Transverse colon (tissue), 4 donors: ENCODE data around the gene TMEM62. TPM values are rescaled to one million over a fixed set of nuclear protein-coding genes. Genes with fewer than 3 reads are reported as not detected.

Experiments used
- DNase-seq: peaks from one replicate; pipeline ENCODE4 v3.0.0-alpha.2; 2019
- H3K27ac ChIP-seq, 4 donors: fragments of 200-600 bp; sonication (generic); 2 replicates each; pipeline ENCODE4 v1.5.1; 2016 to 2018; ENCODE audit warnings: inconsistent platforms in 4 of 4
- H3K27me3 ChIP-seq: fragments of 200-600 bp; sonication (generic); 2 replicates; pipeline ENCODE4 v1.5.1; 2017; ENCODE audit warnings: inconsistent platforms
- H3K36me3 ChIP-seq, 4 donors: fragments of 200-600 bp; sonication (generic); 2 replicates each; pipeline ENCODE4 v1.5.1; 2017 to 2019; ENCODE audit warnings: inconsistent platforms in 4 of 4
- H3K4me1 ChIP-seq, 4 donors: fragments of 200-600 bp; sonication (generic); 2 replicates each; pipeline ENCODE4 v1.5.1; 2017 to 2020; ENCODE audit warnings: inconsistent platforms in 4 of 4
- H3K4me3 ChIP-seq, 4 donors: fragments of 200-600 bp; sonication (generic); 1 replicate in 1 of 4; 2 replicates in 3 of 4; pipeline versions ENCODE4 v1.5.1 to v1.6.1; 2017 to 2019; ENCODE audit warnings: inconsistent platforms in 4 of 4
- H3K9me3 ChIP-seq, 2 donors: fragments of 200-600 bp; sonication (generic); 2 replicates each; pipeline ENCODE4 v1.5.1; 2017 to 2019; ENCODE audit warnings: inconsistent platforms in 2 of 2
- CTCF ChIP-seq, 5 experiments: fragments of 200-600 bp in 3 of 5; fragments of 450-650 bp in 2 of 5; sonication (generic) in 3 of 5; IDR thresholded peaks; 1 replicate in 2 of 5; 2 replicates in 3 of 5; pipeline ENCODE4 v1.5.1; 2016 to 2017; ENCODE audit warnings: antibody characterized with exemption in 5 of 5, inconsistent platforms in 3 of 5, mild to moderate bottlenecking in 2 of 5, moderate library complexity in 1 of 5
- EP300 ChIP-seq: sonication (generic); formaldehyde crosslinking; IDR thresholded peaks from one replicate; pipeline ENCODE4 v1.6.1; 2017; ENCODE audit warnings: antibody characterized with exemption, low read depth
- POLR2A ChIP-seq: fragments of 450-650 bp; IDR thresholded peaks from one replicate; pipeline ENCODE4 v1.6.1; 2016; ENCODE audit warnings: antibody characterized with exemption, mild to moderate bottlenecking, moderate library complexity
- POLR2AphosphoS5 ChIP-seq, 3 donors: sonication (generic); formaldehyde crosslinking; IDR thresholded peaks; one replicate each; pipeline ENCODE4 v1.6.1; 2016; ENCODE audit warnings: antibody characterized with exemption in 3 of 3
- WGBS, 2 donors: methylation state at CpG; one replicate each; pipeline ENCODE4 v1.1.5; 2018; ENCODE audit warnings: low coverage in 1 of 2; 5-methylcytosine and 5-hydroxymethylcytosine counted together
- in situ Hi-C, 4 donors: fragments of 200-750 bp; cut with MboI; loops; one replicate each; pipeline versions ENCODE4 v1.15.0 to v1.15.1; 2017; ENCODE audit warnings: low sequenced_read_pairs in 3 of 4, low pct_ligation_motif_present in 1 of 4, low pct_unique_long_range_greater_than_20kb in 1 of 4
- intact Hi-C: fragments of 100-400 bp; cut with DNase I; formaldehyde crosslinking; loops from one replicate; pipeline ENCODE4 v1.15.1; 2023; ENCODE audit warnings: low total_unique reads
- total RNA-seq, 4 donors: library from RNA; depleted of rRNA; stranded (reverse); fragments of >200 nt; gene quantifications; one replicate each; pipeline ENCODE4 v1.1.0, GENCODE V29; 2016

Gene TMEM62
- total RNA-seq, 4 donors from 2014 or later = 21.3 to 367 (median 39.6) TPM

DNA sequence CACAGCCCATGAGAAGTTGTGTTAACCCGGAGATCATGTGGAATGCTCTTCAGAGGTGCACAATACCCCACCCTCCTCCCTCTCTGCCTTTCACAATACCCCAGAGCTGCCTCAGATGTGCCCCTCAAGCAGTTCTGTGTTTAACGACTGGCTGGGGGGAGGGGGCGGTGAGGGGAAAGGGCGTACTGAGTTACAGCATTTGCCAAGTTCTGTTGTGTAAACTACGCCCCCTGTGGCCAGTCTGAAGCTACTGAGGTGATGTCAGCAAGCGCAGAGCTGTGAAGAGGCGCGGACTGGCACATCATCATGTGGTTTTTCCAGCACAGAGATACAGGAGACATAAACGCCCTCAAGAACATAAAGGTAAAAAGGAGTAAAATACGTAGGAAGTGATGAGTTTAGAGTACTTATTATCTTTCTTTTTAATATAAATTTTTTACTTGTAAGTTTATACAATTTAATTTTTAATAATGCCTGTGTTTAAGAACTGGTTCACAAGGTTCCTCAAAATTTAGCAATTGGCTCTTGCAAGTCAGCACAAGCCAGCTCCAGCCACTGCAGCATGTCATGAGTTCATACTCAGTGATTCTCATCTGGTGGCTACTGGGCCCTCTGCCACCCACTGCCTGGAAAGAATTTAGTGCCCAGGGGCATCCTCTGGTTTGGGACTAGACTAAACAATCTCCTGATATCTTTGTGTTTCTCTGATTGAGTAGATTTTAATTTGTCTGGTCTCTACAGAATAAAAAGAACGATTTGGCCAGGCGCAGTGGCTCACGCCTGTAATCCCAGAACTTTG is 85.7 kb downstream of the TMEM62 start:
- intact Hi-C loops = no loop called here
- Histone ChIP-seq H3K27me3 (no peaks in the 10 kb centered on the region), H3K9me3 (no peaks in the 10 kb centered on the region), H3K27ac (no peak overlapping the region), H3K4me3 (no peak overlapping the region), H3K4me1 (no peaks in the 10 kb centered on the region), H3K36me3 (no peaks in the 10 kb centered on the region)
- in situ Hi-C loops = no loop called here
- TF ChIP-seq CTCF (IDR thresholded peaks at IDR 0.05) (no peak), POLR2A (no peak), EP300 (no peak), POLR2AphosphoS5 (IDR thresholded peaks at IDR 0.05) (no peak)
- 59 to 70% methylated on average over 6 to 13 of the region's 13 CpGs for WGBS, 2 donors
- DNase-seq = no peak

GRCh38 chr15:43219929-43220928 is 86.8 kb downstream of the TMEM62 start:
- DNase-seq = no peak
- intact Hi-C loops = loop anchor here (10.0 kb wide), 1 partner anchor 65 kb away; no protein-coding TSS in a partner anchor
- H3K4me1 ChIP-seq = no peaks in the 10 kb centered on the region
- no peaks in the 10 kb centered on the region for H3K9me3 ChIP-seq
- H3K36me3 ChIP-seq = no peaks in the 10 kb centered on the region
- TF ChIP-seq POLR2AphosphoS5 (IDR thresholded peaks at IDR 0.05) (no peak), POLR2A (no peak), CTCF (IDR thresholded peaks at IDR 0.05) (no peak), EP300 (no peak)
- H3K4me3 ChIP-seq = no peak overlapping the region
- WGBS, 2 donors = 88 to 96% methylated on average over 7 to 16 of the region's 16 CpGs
- no peak overlapping the region for H3K27ac ChIP-seq
- in situ Hi-C loops = no loop called here
- H3K27me3 ChIP-seq = no peaks in the 10 kb centered on the region

DNA sequence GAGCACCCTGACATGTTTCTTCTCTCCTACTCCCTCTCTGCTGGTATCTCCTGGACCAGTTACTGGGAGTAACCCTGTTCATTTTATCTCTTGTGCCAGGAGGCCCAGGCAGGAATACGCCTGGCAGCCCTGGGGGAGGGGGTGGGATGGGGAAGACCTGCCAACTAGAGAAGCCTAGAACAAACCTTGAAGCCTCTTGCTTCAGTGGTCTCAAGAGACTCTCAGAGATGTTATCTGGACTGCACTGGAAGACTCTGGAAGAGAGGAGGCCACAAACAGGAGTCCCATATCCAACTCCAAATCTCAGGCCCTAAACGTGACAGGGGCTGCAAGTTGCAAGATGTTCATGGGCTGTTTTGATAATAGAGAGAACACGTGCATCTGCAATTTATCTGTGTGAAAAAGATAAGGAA is 87.6 kb downstream of the TMEM62 start, which contains the start of gene EPB42:
Gene EPB42 (minus strand): TSS at position 28 of the 413 bp plus-strand sequence. CDS start 193 bp downstream, outside the sequence.
- TF ChIP-seq POLR2AphosphoS5 (IDR thresholded peaks at IDR 0.05) (no peak), EP300 (no peak), CTCF (IDR thresholded peaks at IDR 0.05) (no peak), POLR2A (no peak)
- H3K4me3 ChIP-seq = no peak within 1 kb of the TSS
- intact Hi-C loops (loop anchor here (10.0 kb wide), 1 partner anchor 64 kb away; no protein-coding TSS in a partner anchor), in situ Hi-C loops (no loop called here)
- no peak for DNase-seq
- no peaks in the 10 kb centered on the region for H3K4me1 ChIP-seq
- WGBS, 2 donors = 50 to 70% methylated on average over 2 to 3 of the region's 3 CpGs
- H3K27ac ChIP-seq = no peak within 1 kb of the TSS
- no peaks in the 10 kb centered on the region for H3K9me3 ChIP-seq
- H3K36me3 ChIP-seq = no peaks in the 10 kb centered on the region
- no peaks in the 10 kb centered on the region for H3K27me3 ChIP-seq

- in situ Hi-C loops = no loop called here
These were observed 88.0 kb downstream of the TMEM62 start for GRCh38 chr15:43221422-43221821.

More at GRCh38 chr15:43221422-43221821, 88.0 kb downstream of the TMEM62 start:
- TF ChIP-seq EP300 = no peak
- no peak for TF ChIP-seq CTCF (IDR thresholded peaks at IDR 0.05)
- TF ChIP-seq POLR2AphosphoS5 (IDR thresholded peaks at IDR 0.05) = no peak
- no peak for TF ChIP-seq POLR2A
- Histone ChIP-seq H3K4me1 (no peaks in the 10 kb centered on the region), H3K4me3 (no peak overlapping the region), H3K9me3 (no peaks in the 10 kb centered on the region), H3K36me3 (no peaks in the 10 kb centered on the region), H3K27ac (no peak overlapping the region), H3K27me3 (no peaks in the 10 kb centered on the region)
- no peak for DNase-seq
- intact Hi-C loops = loop anchor here (10.0 kb wide), 1 partner anchor 63 kb away; no protein-coding TSS in a partner anchor
- 54% methylated on average over 1 of the region's 1 CpG; no CpG with 5 or more reads in 1 of the 2 donors for WGBS, 2 donors
